HG02763 (cell line): ENCODE results near the gene PIP4K2A.

Experiments used
- ATAC-seq: cut with Tn5 transposase; IDR thresholded peaks from one replicate; pipeline ENCODE4 v1.9.1; 2021; ENCODE audit warnings: mild to moderate bottlenecking, moderate library complexity; ENCODE audit not compliant: unreplicated experiment

PIP4K2A gene

GRCh38 chr10:22669163-22669711 is 45.1 kb downstream of the PIP4K2A start:
- ATAC-seq: peak; percentile 37

GRCh38 chr10:22667093-22667480 is 47.3 kb downstream of the PIP4K2A start:
- no peak for ATAC-seq

- ATAC-seq: peak; percentile 74
Measured at GRCh38 chr10:22666287-22667092, 47.9 kb downstream of the PIP4K2A start.

GRCh38 chr10:22665329-22665728 is 49.0 kb downstream of the PIP4K2A start:
- no peak for ATAC-seq

- no peak for ATAC-seq
Measured at GRCh38 chr10:22662733-22663330, 51.5 kb downstream of the PIP4K2A start.

GRCh38 chr10:22659866-22660265 is 54.5 kb downstream of the PIP4K2A start:
- ATAC-seq: no peak

GRCh38 chr10:22658745-22659410 is 55.5 kb downstream of the PIP4K2A start:
- ATAC-seq: no peak

- no peak for ATAC-seq
Measured at GRCh38 chr10:22657566-22658225, 56.7 kb downstream of the PIP4K2A start.

GRCh38 chr10:22657024-22657423 is 57.4 kb downstream of the PIP4K2A start:
- ATAC-seq: no peak

- no peak for ATAC-seq
Measured at GRCh38 chr10:22656036-22656435, 58.3 kb downstream of the PIP4K2A start.

GRCh38 chr10:22655312-22655981 is 58.9 kb downstream of the PIP4K2A start:
- no peak for ATAC-seq

- ATAC-seq: no peak
Measured at GRCh38 chr10:22652988-22653481, 61.3 kb downstream of the PIP4K2A start.

- ATAC-seq: peak; percentile 39
Measured at GRCh38 chr10:22651276-22651980, 63.0 kb downstream of the PIP4K2A start.

GRCh38 chr10:22649994-22650393 is 64.4 kb downstream of the PIP4K2A start:
- ATAC-seq: no peak

- no peak for ATAC-seq
Measured at GRCh38 chr10:22649390-22649841, 65.0 kb downstream of the PIP4K2A start.

- ATAC-seq: peak; percentile 42
Measured at GRCh38 chr10:22648547-22648961, 65.8 kb downstream of the PIP4K2A start.

GRCh38 chr10:22647244-22647643 is 67.1 kb downstream of the PIP4K2A start:
- ATAC-seq: no peak

- ATAC-seq: no peak
Measured at GRCh38 chr10:22646388-22646853, 68.0 kb downstream of the PIP4K2A start.

- no peak for ATAC-seq
Measured at GRCh38 chr10:22644222-22644621, 70.2 kb downstream of the PIP4K2A start.
